SK-N-SH (cell line): ENCODE measurements around the gene C6orf89. TPM values are rescaled to one million over a fixed set of nuclear protein-coding genes. Genes with fewer than 3 reads are reported as not detected.

Experiments used
- CTCF ChIA-PET: fragments of 300-600, 350-600 bp; formaldehyde crosslinking; extraction: SDS; loops from one replicate; lab custom pipeline; 2021; lab: Yijun Ruan, JAX
- POLR2A ChIA-PET: fragments of 350-600 bp; sonication (Branson Sonifier 250); formaldehyde crosslinking; extraction: SDS; loops from one replicate; lab custom pipeline; 2020; ENCODE audit warnings: antibody characterized with exemption, inconsistent platforms; lab: Yijun Ruan, JAX
- DNase-seq: peaks from one replicate; pipeline ENCODE4 v3.0.0; 2012
- H2AFZ ChIP-seq: fragments of 200-600 bp; sonication (generic); 2 replicates; pipeline ENCODE4 v1.8.1; 2016; ENCODE audit warnings: antibody characterized with exemption, mild to moderate bottlenecking, low read depth
- H3F3A ChIP-seq: fragments of 200-600 bp; sonication (generic); replicated peaks from 2 replicates; pipeline ENCODE3; 2016; ENCODE audit warnings: antibody characterized with exemption, mild to moderate bottlenecking; ENCODE audit not compliant: insufficient read depth
- H3K27ac ChIP-seq, 2 experiments: fragments of 200-500 bp in 1 of 2; fragments of 200-600 bp in 1 of 2; sonication (Bioruptor generic) in 1 of 2; sonication (generic), shearing (Covaris generic) in 1 of 2; 2 replicates each; pipeline versions ENCODE4 v1.5.1 to v1.6.1; 2014 to 2016; ENCODE audit warnings: low read depth in 2 of 2, inconsistent platforms in 1 of 2, low read length in 1 of 2, mild to moderate bottlenecking in 1 of 2, mixed read lengths in 1 of 2
- H3K27me3 ChIP-seq: fragments of 200-600 bp; sonication (generic), shearing (Covaris generic); 2 replicates; pipeline ENCODE4 v1.6.1; 2016; ENCODE audit warnings: mixed run types; ENCODE audit not compliant: insufficient read depth
- H3K36me3 ChIP-seq, 2 experiments: fragments of 200-500 bp in 1 of 2; fragments of 200-600 bp in 1 of 2; sonication (Bioruptor generic) in 1 of 2; sonication (generic) in 1 of 2; replicated peaks in 1 of 2; 2 replicates each; pipeline versions ENCODE3 to v1.5.1; 2014 to 2016; ENCODE audit warnings: low read length in 1 of 2, mild to moderate bottlenecking in 1 of 2; ENCODE audit not compliant: insufficient read depth in 2 of 2, control insufficient read depth in 1 of 2
- H3K4me1 ChIP-seq, 2 experiments: fragments of 200-500 bp in 1 of 2; fragments of 200-600 bp in 1 of 2; sonication (Bioruptor generic) in 1 of 2; sonication (generic), shearing (Covaris generic) in 1 of 2; 2 replicates each; pipeline versions ENCODE4 v1.5.1 to v1.6.1; 2014 to 2016; ENCODE audit warnings: low read depth in 1 of 2, low read length in 1 of 2, mixed run types in 1 of 2; ENCODE audit not compliant: insufficient read depth in 2 of 2, control insufficient read depth in 1 of 2
- H3K4me2 ChIP-seq: fragments of 200-600 bp; sonication (generic), shearing (Covaris generic); 2 replicates; pipeline ENCODE4 v1.6.1; 2017; ENCODE audit warnings: mixed run types
- H3K4me3 ChIP-seq, 2 experiments: fragments of 200-500 bp in 1 of 2; fragments of 200-600 bp in 1 of 2; sonication (Bioruptor generic) in 1 of 2; sonication (generic), shearing (Covaris generic) in 1 of 2; 2 replicates each; pipeline versions ENCODE4 v1.5.1 to v1.8.1; 2014 to 2016; ENCODE audit warnings: low read depth in 2 of 2, inconsistent platforms in 1 of 2, low read length in 1 of 2, mild to moderate bottlenecking in 1 of 2, mixed read lengths in 1 of 2, moderate library complexity in 1 of 2
- H3K79me2 ChIP-seq: fragments of 200-600 bp; sonication (generic); 2 replicates; pipeline ENCODE4 v1.8.1; 2017; ENCODE audit warnings: mild to moderate bottlenecking; ENCODE audit not compliant: insufficient read depth
- H3K9ac ChIP-seq: fragments of 200-600 bp; sonication (generic); 2 replicates; pipeline ENCODE4 v1.6.1; 2017; ENCODE audit warnings: mixed run types
- H3K9me2 ChIP-seq: fragments of 200-600 bp; sonication (generic); 2 replicates; pipeline ENCODE4 v1.6.1; 2017; ENCODE audit warnings: mixed run types
- H3K9me3 ChIP-seq: fragments of 200-600 bp; sonication (generic); 2 replicates; pipeline ENCODE4 v1.6.1; 2017; ENCODE audit warnings: mixed run types, mild to moderate bottlenecking, moderate library complexity
- H4K20me1 ChIP-seq: fragments of 200-600 bp; sonication (generic); 2 replicates; pipeline ENCODE4 v1.6.1; 2017; ENCODE audit warnings: mild to moderate bottlenecking, mixed run types; ENCODE audit not compliant: insufficient read depth
- CHD2 ChIP-seq: fragments of 150-350 bp; IDR thresholded peaks from 2 replicates; pipeline ENCODE4 v1.6.1; 2018; ENCODE audit warnings: low read length; ENCODE audit not compliant: partially characterized antibody
- ELF1 ChIP-seq: IDR thresholded peaks from 2 replicates; pipeline ENCODE4 v1.4.0; 2012
- FOXJ3 ChIP-seq: sonication (generic); formaldehyde crosslinking; IDR thresholded peaks from 2 replicates; pipeline ENCODE4 v1.5.1; 2020; ENCODE audit warnings: mild to moderate bottlenecking, missing genetic modification reagents
- GABPA ChIP-seq: IDR thresholded peaks from 2 replicates; pipeline ENCODE4 v1.4.0; 2012; ENCODE audit warnings: low read depth, mild to moderate bottlenecking
- JUND ChIP-seq: IDR thresholded peaks from 2 replicates; pipeline ENCODE4 v1.4.0; 2012
- MXI1 ChIP-seq: IDR thresholded peaks from 2 replicates; pipeline ENCODE4 v1.6.1; 2012; ENCODE audit warnings: mild to moderate bottlenecking, low read depth, low read length, improper control_type of control experiment
- RAD21 ChIP-seq: IDR thresholded peaks from 2 replicates; pipeline ENCODE4 v1.6.1; 2012; ENCODE audit warnings: mild to moderate bottlenecking, low read length
- RCOR1 ChIP-seq: fragments of 150-350 bp; IDR thresholded peaks from 2 replicates; pipeline ENCODE4 v1.6.1; 2017; ENCODE audit warnings: antibody characterized with exemption, low read length
- REST ChIP-seq: IDR thresholded peaks from 2 replicates; pipeline ENCODE4 v1.6.1; 2012; ENCODE audit warnings: mild to moderate bottlenecking, low read depth, low read length, moderate library complexity
- RXRA ChIP-seq: IDR thresholded peaks from 2 replicates; pipeline ENCODE4 v1.4.0; 2012; ENCODE audit warnings: low read depth, mild to moderate bottlenecking, borderline replicate concordance
- SIN3A ChIP-seq: IDR thresholded peaks from 2 replicates; pipeline ENCODE4 v1.6.1; 2012; ENCODE audit warnings: low read depth, mild to moderate bottlenecking, low read length, moderate library complexity, borderline replicate concordance
- ZBTB33 ChIP-seq: IDR thresholded peaks from 2 replicates; pipeline ENCODE4 v1.4.0; 2012; ENCODE audit warnings: low read depth, borderline replicate concordance
- WGBS: methylation state at CpG from one replicate; pipeline ENCODE4 v1.1.6; 2017; ENCODE audit warnings: low lambda C conversion rate; 5-methylcytosine and 5-hydroxymethylcytosine counted together
- polyA plus RNA-seq, 3 experiments: library from polyadenylated mRNA; depleted of rRNA; stranded (reverse); fragments of >200 nt; gene quantifications; 2 replicates each; pipeline ENCODE4 v1.2.3, GENCODE V29; 2012
- TF ChIP-seq, protein P1 (sequence below): IDR thresholded peaks from 2 replicates; pipeline ENCODE4; 2012
- TF ChIP-seq, protein P2 (sequence below): fragments of 200-600 bp; sonication (generic); IDR thresholded peaks from 2 replicates; pipeline ENCODE4 v1.6.1; 2017; ENCODE audit warnings: antibody characterized with exemption, mild to moderate bottlenecking, moderate library complexity
- TF ChIP-seq, protein P3 (sequence below): fragments of 150-350 bp; IDR thresholded peaks from 2 replicates; pipeline ENCODE4 v1.6.1; 2016; ENCODE audit warnings: mild to moderate bottlenecking, low read depth, low read length

The C6orf89 gene
- polyA plus RNA-seq, 1 of the 3 experiments (the other 2 are of a cell fraction), result 20.4 TPM

GRCh38 chr6:36955136-36955535 is 69.4 kb downstream of the C6orf89 start:
- no peak for DNase-seq
- POLR2A ChIA-PET, result interaction anchor here (0.7 to 1.1 kb wide), 2 partner anchors 249 to 1113 kb away, joined by 3 read pairs; no protein-coding TSS in a partner anchor
- Histone ChIP-seq H3K9me3 (no peaks in the 10 kb centered on the region), H4K20me1 (no peaks in the 10 kb centered on the region), H3K9ac (no peak overlapping the region), H3K27me3 (no peaks in the 10 kb centered on the region), H3K27ac (no peak overlapping the region), H3F3A (peaks cover 4% of the 10 kb centered on the region), H2AFZ (no peak overlapping the region), H3K4me2 (no peak overlapping the region), H3K79me2 (no peaks in the 10 kb centered on the region), H3K4me3 (no peak overlapping the region), H3K36me3 (no peaks in the 10 kb centered on the region), H3K9me2 (no peaks in the 10 kb centered on the region), H3K4me1 (no peaks in the 10 kb centered on the region; a peak in 1 of 4 replicates)
- TF ChIP-seq RXRA (no peak), FOXJ3 (CRISPR knock-in tag) (no peak), CHD2 (no peak), ELF1 (no peak), RAD21 (no peak), REST (no peak), GABPA (no peak), SIN3A (no peak), ZBTB33 (no peak), RCOR1 (no peak), JUND (no peak), MXI1 (no peak)
- TF ChIP-seq, protein P1, sequence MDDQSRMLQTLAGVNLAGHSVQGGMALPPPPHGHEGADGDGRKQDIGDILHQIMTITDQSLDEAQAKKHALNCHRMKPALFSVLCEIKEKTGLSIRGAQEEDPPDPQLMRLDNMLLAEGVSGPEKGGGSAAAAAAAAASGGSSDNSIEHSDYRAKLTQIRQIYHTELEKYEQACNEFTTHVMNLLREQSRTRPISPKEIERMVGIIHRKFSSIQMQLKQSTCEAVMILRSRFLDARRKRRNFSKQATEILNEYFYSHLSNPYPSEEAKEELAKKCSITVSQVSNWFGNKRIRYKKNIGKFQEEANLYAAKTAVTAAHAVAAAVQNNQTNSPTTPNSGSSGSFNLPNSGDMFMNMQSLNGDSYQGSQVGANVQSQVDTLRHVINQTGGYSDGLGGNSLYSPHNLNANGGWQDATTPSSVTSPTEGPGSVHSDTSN, result no peak
- TF ChIP-seq, protein P2, sequence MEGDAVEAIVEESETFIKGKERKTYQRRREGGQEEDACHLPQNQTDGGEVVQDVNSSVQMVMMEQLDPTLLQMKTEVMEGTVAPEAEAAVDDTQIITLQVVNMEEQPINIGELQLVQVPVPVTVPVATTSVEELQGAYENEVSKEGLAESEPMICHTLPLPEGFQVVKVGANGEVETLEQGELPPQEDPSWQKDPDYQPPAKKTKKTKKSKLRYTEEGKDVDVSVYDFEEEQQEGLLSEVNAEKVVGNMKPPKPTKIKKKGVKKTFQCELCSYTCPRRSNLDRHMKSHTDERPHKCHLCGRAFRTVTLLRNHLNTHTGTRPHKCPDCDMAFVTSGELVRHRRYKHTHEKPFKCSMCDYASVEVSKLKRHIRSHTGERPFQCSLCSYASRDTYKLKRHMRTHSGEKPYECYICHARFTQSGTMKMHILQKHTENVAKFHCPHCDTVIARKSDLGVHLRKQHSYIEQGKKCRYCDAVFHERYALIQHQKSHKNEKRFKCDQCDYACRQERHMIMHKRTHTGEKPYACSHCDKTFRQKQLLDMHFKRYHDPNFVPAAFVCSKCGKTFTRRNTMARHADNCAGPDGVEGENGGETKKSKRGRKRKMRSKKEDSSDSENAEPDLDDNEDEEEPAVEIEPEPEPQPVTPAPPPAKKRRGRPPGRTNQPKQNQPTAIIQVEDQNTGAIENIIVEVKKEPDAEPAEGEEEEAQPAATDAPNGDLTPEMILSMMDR, result no peak
- TF ChIP-seq, protein P3, sequence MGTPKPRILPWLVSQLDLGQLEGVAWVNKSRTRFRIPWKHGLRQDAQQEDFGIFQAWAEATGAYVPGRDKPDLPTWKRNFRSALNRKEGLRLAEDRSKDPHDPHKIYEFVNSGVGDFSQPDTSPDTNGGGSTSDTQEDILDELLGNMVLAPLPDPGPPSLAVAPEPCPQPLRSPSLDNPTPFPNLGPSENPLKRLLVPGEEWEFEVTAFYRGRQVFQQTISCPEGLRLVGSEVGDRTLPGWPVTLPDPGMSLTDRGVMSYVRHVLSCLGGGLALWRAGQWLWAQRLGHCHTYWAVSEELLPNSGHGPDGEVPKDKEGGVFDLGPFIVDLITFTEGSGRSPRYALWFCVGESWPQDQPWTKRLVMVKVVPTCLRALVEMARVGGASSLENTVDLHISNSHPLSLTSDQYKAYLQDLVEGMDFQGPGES, result no peak
- 90% methylated on average over 6 of the region's 6 CpGs for WGBS
- CTCF ChIA-PET, result interaction anchor here (1.3 kb wide), 1 partner anchor 32 kb away, joined by 3 read pairs; no protein-coding TSS in a partner anchor
